Omental fat pad (tissue), 4 donors: ENCODE data around the gene RSPO1. TPM values are rescaled to one million over a fixed set of nuclear protein-coding genes. Genes with fewer than 3 reads are reported as not detected.

ENCODE experiments used
- ATAC-seq: fragments of 150-250 bp; one replicate; pipeline ENCODE4 v1.9.1; 2016; ENCODE audit warnings: mild to moderate bottlenecking, moderate library complexity; ENCODE audit not compliant: low FRiP score
- DNase-seq: peaks from one replicate; pipeline ENCODE4 v3.0.0-alpha.2; 2019; ENCODE audit warnings: low spot score
- CTCF ChIP-seq, 3 donors: fragments of 450-650 bp; IDR thresholded peaks; one replicate each; pipeline ENCODE4 v1.5.1; 2016 to 2017; ENCODE audit warnings: antibody characterized with exemption in 3 of 3, mild to moderate bottlenecking in 3 of 3, moderate library complexity in 2 of 3
- total RNA-seq, 4 donors: library from RNA; depleted of rRNA; stranded (reverse); fragments of >200 nt; gene quantifications; one replicate each; pipeline ENCODE4 v1.1.0, GENCODE V29; 2016

The RSPO1 gene
- total RNA-seq, 4 donors from 2014 or later: 1.7 to 47.3 (median 13.5) TPM

GRCh38 chr1:37663426-37664000, 28.8 kb upstream of the RSPO1 start:
- no peak for DNase-seq
- TF ChIP-seq CTCF (IDR thresholded peaks at IDR 0.05): no peak

GRCh38 chr1:37662031-37662755, 27.5 kb upstream of the RSPO1 start:
- no peak for ATAC-seq
- no peak for DNase-seq
- no peak for TF ChIP-seq CTCF (IDR thresholded peaks at IDR 0.05)

More at GRCh38 chr1:37663426-37664000, 28.8 kb upstream of the RSPO1 start:
- no peak for ATAC-seq

GRCh38 chr1:37661401-37661800, 26.7 kb upstream of the RSPO1 start:
- DNase-seq (no peak), ATAC-seq (no peak)
- no peak for TF ChIP-seq CTCF (IDR thresholded peaks at IDR 0.05)

- TF ChIP-seq CTCF (IDR thresholded peaks at IDR 0.05): no peak
- DNase-seq: no peak
- no peak for ATAC-seq
Observed at GRCh38 chr1:37660664-37661063, 26.0 kb upstream of the RSPO1 start.

- TF ChIP-seq CTCF (IDR thresholded peaks at IDR 0.05): no peak
Observed at GRCh38 chr1:37658486-37658885, 23.8 kb upstream of the RSPO1 start.

GRCh38 chr1:37657620-37658412, 23.1 kb upstream of the RSPO1 start:
- no peak for TF ChIP-seq CTCF (IDR thresholded peaks at IDR 0.05)
- ATAC-seq (no peak), DNase-seq (no peak)

More at GRCh38 chr1:37658486-37658885, 23.8 kb upstream of the RSPO1 start:
- ATAC-seq (no peak), DNase-seq (no peak)
